T-cell (primary cell): ENCODE results near the gene NSUN7. TPM values are rescaled to one million over a fixed set of nuclear protein-coding genes. Genes with fewer than 3 reads are reported as not detected.
A peak's percentile ranks its signal among the peaks of the same experiment; 100 is the strongest.

Source experiments
- ATAC-seq, 4 experiments: fragments of 200-7000 bp in 3 of 4; fragments of 150-1000 bp in 1 of 4; cut with Tn5 transposase; replicated peaks in 1 of 4; 1 replicate in 3 of 4; 2 replicates in 1 of 4; pipeline ENCODE4 v1.10.0; 2021; ENCODE audit warnings: moderate library complexity in 3 of 4, mild to moderate bottlenecking in 2 of 4, moderate number of reproducible peaks in 1 of 4
- CTCF ChIA-PET, 2 donors: fragments of 300-600 bp; sonication (Branson Sonifier 250); formaldehyde crosslinking; loops; one replicate each; lab custom pipeline; 2022; ENCODE audit warnings: antibody characterized with exemption in 2 of 2; lab: Charles Lee
- POLR2A ChIA-PET, 2 donors: fragments of 300-600 bp; sonication (Branson Sonifier 250); formaldehyde crosslinking; loops; one replicate each; lab custom pipeline; 2022; ENCODE audit warnings: antibody characterized with exemption in 2 of 2; lab: Charles Lee
- DNase-seq, 35 experiments: peaks; one replicate each; pipeline versions ENCODE4 v3.0.0 to v3.0.0-alpha.2; 2013 to 2023
- H3K27ac ChIP-seq: one replicate; pipeline ENCODE4 v1.5.1; 2013; ENCODE audit warnings: low read length
- H3K27me3 ChIP-seq, 2 experiments: replicated peaks in 1 of 2; 1 replicate in 1 of 2; 2 replicates in 1 of 2; pipeline versions ENCODE4 v1.6.1 to v1.7.0; 2013; ENCODE audit warnings: low read length in 1 of 2, mixed read lengths in 1 of 2; ENCODE audit not compliant: control insufficient read depth in 2 of 2, insufficient read depth in 2 of 2; ENCODE audit errors: extremely low read depth in 1 of 2
- H3K36me3 ChIP-seq, 2 donors: 1 replicate in 1 of 2; 2 replicates in 1 of 2; pipeline versions ENCODE4 v1.6.1 to v1.7.0; 2013; ENCODE audit warnings: low read length in 1 of 2; ENCODE audit not compliant: control insufficient read depth in 2 of 2, insufficient read depth in 1 of 2; ENCODE audit errors: extremely low read depth in 1 of 2
- H3K4me1 ChIP-seq, 2 experiments: 1 replicate in 1 of 2; 2 replicates in 1 of 2; pipeline versions ENCODE4 v1.6.1 to v1.7.0; 2013; ENCODE audit warnings: low read length in 2 of 2, mixed read lengths in 1 of 2; ENCODE audit not compliant: insufficient read depth in 2 of 2, control insufficient read depth in 1 of 2; ENCODE audit errors: extremely low read depth in 1 of 2
- H3K4me3 ChIP-seq, 2 donors: 1 replicate in 1 of 2; 2 replicates in 1 of 2; pipeline versions ENCODE4 v1.5.1 to v1.7.0; 2013; ENCODE audit warnings: mild to moderate bottlenecking in 2 of 2, low read length in 1 of 2, moderate library complexity in 1 of 2; ENCODE audit not compliant: control insufficient read depth in 1 of 2; ENCODE audit errors: extremely low read depth in 1 of 2
- H3K9me3 ChIP-seq: 2 replicates; pipeline ENCODE4 v1.7.0; 2013
- H3K27ac Mint-ChIP-seq, 2 donors: one replicate each; pipeline ENCODE4 v1.8.0; 2020 to 2021; ENCODE audit warnings: mild to moderate bottlenecking in 2 of 2, mixed read lengths in 2 of 2
- H3K27me3 Mint-ChIP-seq, 2 donors: one replicate each; pipeline ENCODE4 v1.8.0; 2021 to 2022; ENCODE audit warnings: mixed read lengths in 2 of 2
- H3K36me3 Mint-ChIP-seq: one replicate; pipeline ENCODE4 v1.8.0; 2021; ENCODE audit warnings: mixed read lengths
- H3K4me1 Mint-ChIP-seq, 3 donors: one replicate each; pipeline ENCODE4 v1.8.0; 2020 to 2022; ENCODE audit warnings: mixed read lengths in 3 of 3, mild to moderate bottlenecking in 1 of 3
- H3K4me3 Mint-ChIP-seq, 3 donors: one replicate each; pipeline ENCODE4 v1.8.0; 2020 to 2022; ENCODE audit warnings: mild to moderate bottlenecking in 3 of 3, mixed read lengths in 3 of 3, moderate library complexity in 3 of 3
- H3K9me3 Mint-ChIP-seq, 3 donors: one replicate each; pipeline ENCODE4 v1.8.0; 2020 to 2022; ENCODE audit warnings: mixed read lengths in 3 of 3
- WGBS: methylation state at CpG from one replicate; pipeline ENCODE4 v1.1.5; 2013; ENCODE audit warnings: missing lambda C conversion rate; ENCODE audit not compliant: insufficient coverage; 5-methylcytosine and 5-hydroxymethylcytosine counted together
- total RNA-seq, 35 experiments: library from RNA in 6 of 35; stranded (reverse) in 6 of 35; fragments of 120-200 nt in 1 of 35; gene quantifications; one replicate each; pipeline versions ENCODE4 v1.2.1 to v1.2.4 and lab custom pipeline; 2013 to 2026

Gene NSUN7
- total RNA-seq, 5 donors from 2014 or later (not counting 1 experiment from before 2014, with no cell fraction given), result 0.28 to 1.0 (median 0.54) TPM

- no peak overlapping the region for H3K27ac Mint-ChIP-seq
Measured at GRCh38 chr4:40763228-40763716, 13.5 kb downstream of the NSUN7 start.

GRCh38 chr4:40769266-40769665 lies 19.5 kb downstream of the NSUN7 start:
- POLR2A ChIA-PET, result no interaction called here
- ATAC-seq, result no peak
- WGBS, result 100% methylated on average over 1 of the region's 1 CpG

More at GRCh38 chr4:40763228-40763716, 13.5 kb downstream of the NSUN7 start:
- Mint-ChIP-seq H3K4me3 (no peak overlapping the region), H3K27me3 (peaks cover 2 to 3% of the 10 kb centered on the region in 2 donors), H3K9me3 (no peaks in the 10 kb centered on the region), H3K4me1 (peaks cover 0 to 10% (median 6%) of the 10 kb centered on the region in 3 donors), H3K36me3 (no peaks in the 10 kb centered on the region)
- no peaks in the 10 kb centered on the region for H3K4me1 ChIP-seq
- 8% methylated on average over 2 of the region's 3 CpGs for WGBS
- ATAC-seq (peak in 1 of 4 experiments; percentile 51), DNase-seq (no peak)
- no peak overlapping the region for H3K4me3 ChIP-seq
- H3K36me3 ChIP-seq, result no peaks in the 10 kb centered on the region
- H3K27ac ChIP-seq, result no peak overlapping the region
- ChIA-PET POLR2A (no interaction called here), CTCF (no interaction called here)
- no peaks in the 10 kb centered on the region for H3K9me3 ChIP-seq
- no peaks in the 10 kb centered on the region for H3K27me3 ChIP-seq

GRCh38 chr4:40778090-40778489 lies 28.3 kb downstream of the NSUN7 start:
- Histone ChIP-seq H3K27me3 (peaks cover 0 to 10% of the 10 kb centered on the region in 2 experiments), H3K4me1 (no peaks in the 10 kb centered on the region), H3K36me3 (no peaks in the 10 kb centered on the region), H3K27ac (no peak overlapping the region), H3K4me3 (no peak overlapping the region), H3K9me3 (no peaks in the 10 kb centered on the region)
- Mint-ChIP-seq H3K36me3 (peaks cover 4% of the 10 kb centered on the region), H3K9me3 (peaks cover 4 to 7% (median 5%) of the 10 kb centered on the region in 3 donors), H3K4me3 (no peak overlapping the region), H3K27ac (no peak overlapping the region), H3K27me3 (peaks cover 5 to 16% of the 10 kb centered on the region in 2 donors), H3K4me1 (no peaks in the 10 kb centered on the region)
- ATAC-seq, result no peak
- no CpG with 5 or more reads among the region's 1 CpG for WGBS
- CTCF ChIA-PET, result no interaction called here
- POLR2A ChIA-PET, result no interaction called here
- no peak for DNase-seq

More at GRCh38 chr4:40769266-40769665, 19.5 kb downstream of the NSUN7 start:
- no peak for DNase-seq
- H3K27me3 Mint-ChIP-seq, result peaks cover 10 to 16% of the 10 kb centered on the region in 2 donors
- H3K27ac Mint-ChIP-seq, result no peak overlapping the region
- no peak overlapping the region for H3K27ac ChIP-seq
- CTCF ChIA-PET, result no interaction called here
- no peaks in the 10 kb centered on the region for H3K36me3 ChIP-seq
- H3K27me3 ChIP-seq, result no peaks in the 10 kb centered on the region
- no peaks in the 10 kb centered on the region for H3K4me1 Mint-ChIP-seq
- H3K4me3 ChIP-seq, result no peak overlapping the region
- no peaks in the 10 kb centered on the region for H3K9me3 ChIP-seq
- no peaks in the 10 kb centered on the region for H3K4me1 ChIP-seq
- no peaks in the 10 kb centered on the region for H3K9me3 Mint-ChIP-seq
- H3K4me3 Mint-ChIP-seq, result no peak overlapping the region
- H3K36me3 Mint-ChIP-seq, result no peaks in the 10 kb centered on the region

- Histone ChIP-seq H3K4me1 (no peaks in the 10 kb centered on the region), H3K9me3 (no peaks in the 10 kb centered on the region), H3K27ac (no peak overlapping the region), H3K4me3 (no peak overlapping the region), H3K36me3 (no peaks in the 10 kb centered on the region), H3K27me3 (peaks cover 0 to 12% of the 10 kb centered on the region in 2 experiments)
- H3K4me3 Mint-ChIP-seq, result no peak overlapping the region
- no peak for DNase-seq
- peaks cover 5 to 15% of the 10 kb centered on the region in 2 donors for H3K27me3 Mint-ChIP-seq
- H3K9me3 Mint-ChIP-seq, result peaks cover 3 to 4% (median 3%) of the 10 kb centered on the region in 3 donors
- 40% methylated on average over 1 of the region's 2 CpGs for WGBS
- peaks cover 2% of the 10 kb centered on the region for H3K36me3 Mint-ChIP-seq
- no peaks in the 10 kb centered on the region for H3K4me1 Mint-ChIP-seq
- ChIA-PET POLR2A (interaction anchor here in 1 of 2 donors (0.6 kb wide), 1 partner anchor 679 kb away, joined by 6 read pairs; no protein-coding TSS in a partner anchor), CTCF (no interaction called here)
- no peak for ATAC-seq
- no peak overlapping the region for H3K27ac Mint-ChIP-seq
Measured at GRCh38 chr4:40782876-40783275, 33.1 kb downstream of the NSUN7 start.

GRCh38 chr4:40785727-40786126 lies 36.0 kb downstream of the NSUN7 start:
- peaks cover 0 to 9% of the 10 kb centered on the region in 2 donors for H3K27me3 Mint-ChIP-seq
- Histone ChIP-seq H3K36me3 (no peaks in the 10 kb centered on the region), H3K9me3 (no peaks in the 10 kb centered on the region), H3K4me3 (no peak overlapping the region), H3K27me3 (peaks cover 0 to 8% of the 10 kb centered on the region in 2 experiments), H3K27ac (no peak overlapping the region), H3K4me1 (no peaks in the 10 kb centered on the region)
- no peaks in the 10 kb centered on the region for H3K4me1 Mint-ChIP-seq
- H3K27ac Mint-ChIP-seq, result no peak overlapping the region
- H3K36me3 Mint-ChIP-seq, result no peaks in the 10 kb centered on the region
- DNase-seq (no peak), ATAC-seq (no peak)
- ChIA-PET POLR2A (no interaction called here), CTCF (no interaction called here)
- 96% methylated on average over 11 of the region's 12 CpGs for WGBS
- H3K4me3 Mint-ChIP-seq, result no peak overlapping the region
- no peaks in the 10 kb centered on the region for H3K9me3 Mint-ChIP-seq

GRCh38 chr4:40788331-40788730 lies 38.6 kb downstream of the NSUN7 start:
- ChIA-PET CTCF (no interaction called here), POLR2A (no interaction called here)
- Histone ChIP-seq H3K4me3 (no peak overlapping the region), H3K27me3 (peaks cover 0 to 2% of the 10 kb centered on the region in 2 experiments), H3K27ac (no peak overlapping the region), H3K4me1 (no peaks in the 10 kb centered on the region), H3K9me3 (no peaks in the 10 kb centered on the region), H3K36me3 (no peaks in the 10 kb centered on the region)
- DNase-seq, result no peak
- Mint-ChIP-seq H3K36me3 (no peaks in the 10 kb centered on the region), H3K9me3 (no peaks in the 10 kb centered on the region), H3K4me3 (no peak overlapping the region), H3K4me1 (no peaks in the 10 kb centered on the region), H3K27ac (no peak overlapping the region), H3K27me3 (peaks cover 0 to 7% of the 10 kb centered on the region in 2 donors)
- ATAC-seq, result no peak
- no CpG with 5 or more reads among the region's 2 CpGs for WGBS
